ENCODE results near the gene MISFA.
A peak's percentile ranks its signal among the peaks of the same experiment; 100 is the strongest.
"Not testable (repeated sequence)": the region's sequence is repeated elsewhere in the genome, so short reads cannot be mapped to it uniquely, and the experiment has no call there.

Gene MISFA

GRCh38 chr11:18624161-18624560, 24.6 kb downstream of the MISFA start:
- Histone ChIP-seq H3K9me3 (ENCODE audit: severe bottlenecking) (no peaks in the 10 kb centered on the region), H3K36me3 (no peaks in the 10 kb centered on the region), H3K27me3 (ENCODE audit: insufficient read depth, low read depth, severe bottlenecking) (no peaks in the 10 kb centered on the region), H3K27ac (no peak overlapping the region), H3K4me3 (ENCODE audit: low read depth, low read length) (no peak overlapping the region)
- no peak for TF ChIP-seq CTCF (IDR thresholded peaks at IDR 0.05; ENCODE audit: low read depth, low read length)
- no peak for DNase-seq

DNA sequence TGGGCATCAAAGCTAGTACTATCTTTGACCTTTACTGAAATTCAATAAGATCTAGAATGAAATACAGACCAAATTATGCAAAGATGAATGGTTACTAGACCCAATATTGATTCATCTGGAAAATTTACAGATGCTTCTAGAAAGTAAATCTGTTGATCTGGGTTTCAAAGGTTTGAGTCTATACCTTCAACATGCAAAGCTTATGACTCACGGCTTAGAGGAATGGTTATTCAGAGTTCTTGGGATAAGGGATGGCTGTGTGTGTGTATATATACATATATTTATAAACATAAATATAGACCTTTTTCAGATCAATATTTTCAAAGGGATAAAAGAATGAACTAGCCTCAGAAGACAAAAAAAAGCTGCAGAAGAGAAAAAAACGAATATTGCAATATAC, 33.3 kb downstream of the MISFA start:
- no peak for TF ChIP-seq CTCF (IDR thresholded peaks at IDR 0.05; ENCODE audit: low read depth, low read length)
- H3K27ac ChIP-seq: no peak overlapping the region
- H3K36me3 ChIP-seq: no peaks in the 10 kb centered on the region; the same call in 1 of the 2 replicates
- no peaks in the 10 kb centered on the region for H3K9me3 ChIP-seq (ENCODE audit: severe bottlenecking)
- H3K27me3 ChIP-seq (ENCODE audit: insufficient read depth, low read depth, severe bottlenecking): no peaks in the 10 kb centered on the region
- H3K4me3 ChIP-seq (ENCODE audit: low read depth, low read length): no peak overlapping the region
- no peak for DNase-seq

DNA sequence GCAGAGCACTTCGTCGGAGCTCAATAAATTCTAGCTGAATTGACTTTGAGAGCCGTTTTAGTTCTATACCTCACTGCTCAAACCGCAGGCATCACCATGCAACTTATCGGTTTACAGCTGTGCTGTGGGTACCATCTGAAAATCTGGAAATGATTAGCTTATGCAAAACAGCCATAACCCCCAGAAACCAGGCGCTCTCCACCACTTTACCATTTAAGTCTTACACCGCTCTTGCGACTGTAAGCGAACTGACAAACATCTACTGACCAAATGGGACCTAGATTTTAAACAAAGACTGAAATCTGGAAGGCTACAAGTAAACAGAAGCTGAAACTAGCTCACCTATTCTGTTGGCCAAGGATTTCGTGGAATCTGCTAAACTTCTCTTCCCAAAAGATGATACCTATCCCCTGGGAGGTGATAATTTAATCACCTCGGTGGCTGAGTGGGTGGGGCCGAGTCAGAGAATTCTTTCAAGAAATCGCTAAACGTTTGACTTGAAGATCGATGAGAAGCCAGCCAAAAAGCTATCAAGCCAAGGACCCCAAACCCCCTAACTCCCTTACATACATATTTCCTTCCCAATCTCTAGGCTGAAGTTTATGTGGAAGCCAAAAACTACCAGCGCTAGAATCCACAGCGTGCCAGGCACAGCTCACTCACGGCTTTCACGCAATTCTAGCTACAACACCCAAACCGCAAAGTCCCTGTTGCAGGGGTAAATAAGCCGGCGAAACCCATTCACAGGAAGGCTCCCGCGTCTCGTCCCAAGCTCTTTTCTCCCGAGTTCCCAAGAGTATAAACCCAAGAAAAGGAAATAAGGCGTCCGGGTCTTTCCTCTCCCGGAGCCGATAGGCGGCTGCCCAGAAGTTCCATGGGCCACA, 33.9 kb downstream of the MISFA start:
- no peak for TF ChIP-seq CTCF (IDR thresholded peaks at IDR 0.05; ENCODE audit: low read depth, low read length)
- Histone ChIP-seq H3K9me3 (ENCODE audit: severe bottlenecking) (no peaks in the 10 kb centered on the region), H3K4me3 (ENCODE audit: low read depth, low read length) (peak overlapping the region; percentile 93), H3K36me3 (no peaks in the 10 kb centered on the region; the same call in 1 of the 2 replicates), H3K27ac (peak overlapping the region; percentile 61), H3K27me3 (ENCODE audit: insufficient read depth, low read depth, severe bottlenecking) (no peaks in the 10 kb centered on the region)
- no peak for DNase-seq

- no peak for TF ChIP-seq CTCF (IDR thresholded peaks at IDR 0.05; ENCODE audit: low read depth, low read length)
- Histone ChIP-seq H3K36me3 (no peaks in the 10 kb centered on the region; the same call in 1 of the 2 replicates), H3K4me3 (ENCODE audit: low read depth, low read length) (peak within 1 kb of the TSS; percentile 93), H3K27me3 (ENCODE audit: insufficient read depth, low read depth, severe bottlenecking) (no peaks in the 10 kb centered on the region), H3K27ac (peak within 1 kb of the TSS; percentile 92), H3K9me3 (ENCODE audit: severe bottlenecking) (peaks cover 4% of the 10 kb centered on the region)
- DNase-seq: peak; percentile 98
Observed at GRCh38 chr11:18634140-18635032, 34.8 kb downstream of the MISFA start, which contains the start of gene SPTY2D1. TSS of gene SPTY2D1 (minus strand) at chr11:18634342. CDS start at chr11:18634257, 85 bp downstream.

DNA sequence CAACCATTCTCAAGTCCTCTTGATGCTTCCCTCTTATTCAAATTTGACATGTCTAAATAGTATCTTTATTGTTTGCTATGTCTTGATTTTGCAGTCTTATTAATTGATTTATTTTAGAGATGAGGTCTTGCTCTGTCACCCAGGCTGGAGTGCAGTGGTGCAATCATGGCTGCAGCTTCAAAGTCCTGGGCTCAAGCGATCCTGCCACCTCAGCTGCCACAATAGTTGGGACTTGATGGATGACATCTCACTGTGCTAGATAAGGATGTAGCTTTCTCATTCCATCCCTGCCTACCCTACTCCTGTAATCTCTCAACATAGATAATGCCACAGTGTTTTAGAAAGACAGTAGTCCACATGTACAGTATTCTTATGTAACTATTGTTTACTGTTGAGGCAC, 42.1 kb downstream of the MISFA start:
- H3K36me3 ChIP-seq: no peaks in the 10 kb centered on the region
- H3K27me3 ChIP-seq (ENCODE audit: insufficient read depth, low read depth, severe bottlenecking): no peaks in the 10 kb centered on the region
- H3K27ac ChIP-seq: no peak overlapping the region
- TF ChIP-seq CTCF (IDR thresholded peaks at IDR 0.05; ENCODE audit: low read depth, low read length): no peak
- no peak for DNase-seq
- no peak overlapping the region for H3K4me3 ChIP-seq (ENCODE audit: low read depth, low read length)
- H3K9me3 ChIP-seq (ENCODE audit: severe bottlenecking): peaks cover 4% of the 10 kb centered on the region

DNA sequence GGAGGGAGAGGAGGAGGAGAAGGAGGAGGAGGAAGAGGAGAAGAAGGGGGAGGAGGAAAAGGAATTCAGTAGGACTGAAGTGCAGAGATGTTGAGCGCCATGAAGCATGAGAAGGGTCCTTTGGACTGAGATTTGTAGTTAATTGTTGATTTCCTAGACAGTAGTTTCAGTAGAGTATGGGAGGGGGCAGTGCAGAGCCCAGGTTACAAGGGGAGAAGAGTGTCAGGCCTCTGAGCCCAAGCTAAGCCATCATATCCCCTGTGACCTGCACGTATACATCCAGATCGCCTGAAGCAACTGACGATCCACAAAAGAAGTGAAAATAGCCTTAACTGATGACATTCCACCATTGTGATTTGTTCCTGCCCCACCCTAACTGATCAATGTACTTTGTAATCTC, 43.4 kb downstream of the MISFA start:
- not testable (repeated sequence) for H3K4me3 ChIP-seq (ENCODE audit: low read depth, low read length); DNase-seq; H3K27ac ChIP-seq; H3K36me3 ChIP-seq; H3K27me3 ChIP-seq (ENCODE audit: insufficient read depth, low read depth, severe bottlenecking); H3K9me3 ChIP-seq (ENCODE audit: severe bottlenecking)

All from WERI-Rb-1 (cell line).